ENCODE results near the gene MSI2.

Gene MSI2

DNA sequence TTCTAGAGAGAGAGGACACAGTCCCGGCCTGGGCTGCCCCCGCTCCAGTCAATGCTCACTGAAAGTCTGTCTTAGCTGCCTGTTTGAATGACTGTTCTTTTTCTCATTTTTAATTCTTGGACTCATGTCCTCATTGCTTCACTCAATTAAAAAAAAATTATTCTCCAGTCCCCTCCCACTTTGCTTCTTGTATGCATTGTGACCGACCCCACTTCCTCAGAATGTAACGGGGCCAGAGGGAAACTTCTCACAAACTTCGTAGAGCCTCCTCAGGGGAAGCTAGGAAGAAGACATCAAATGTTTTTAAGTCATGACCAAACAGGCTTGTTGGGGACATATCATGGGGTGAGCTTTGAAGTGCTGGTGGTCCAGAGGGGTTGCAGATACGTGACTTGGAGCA lies 375.5 kb downstream of the MSI2 start:
- DNase-seq = no peak

DNA sequence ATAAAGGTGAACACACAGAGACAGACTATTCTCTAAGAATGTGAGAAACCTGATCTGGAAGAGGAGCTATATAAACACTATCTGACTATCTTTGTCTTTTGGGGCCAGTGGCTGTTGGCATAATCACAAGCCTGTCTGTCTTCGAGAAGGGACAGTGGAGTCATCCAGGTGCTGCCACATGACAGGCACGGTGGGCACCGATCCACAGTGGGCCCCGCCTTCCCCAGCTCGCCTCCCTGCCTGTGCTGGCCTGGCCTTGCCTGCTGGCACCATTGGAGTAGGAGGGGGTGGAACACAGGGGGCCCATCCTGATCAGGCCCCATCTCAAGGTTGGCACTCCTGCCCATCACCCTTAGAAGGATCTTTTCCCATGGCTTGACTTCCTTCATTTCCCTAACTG lies 376.0 kb downstream of the MSI2 start:
- no peak for DNase-seq

DNA sequence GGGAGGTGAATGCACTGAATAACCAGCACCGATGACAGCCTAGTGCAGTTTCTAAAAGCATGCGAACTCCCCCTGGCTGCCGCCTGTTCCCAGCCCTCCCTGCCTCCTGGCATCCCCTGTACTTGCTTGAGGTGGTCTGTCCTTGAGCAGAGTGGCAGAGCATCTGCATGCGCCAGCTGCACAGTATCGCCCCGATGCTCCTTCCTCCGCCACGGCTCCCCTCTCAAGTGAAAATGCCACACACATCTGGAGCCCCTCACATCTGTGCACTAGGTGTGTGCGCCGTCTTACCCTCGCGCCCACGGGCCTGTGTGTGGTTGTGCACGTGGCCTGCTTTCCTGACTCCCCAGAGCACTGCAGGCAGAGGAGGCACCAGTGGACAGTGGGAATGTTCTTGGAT lies 376.9 kb downstream of the MSI2 start:
- no peak for DNase-seq

DNA sequence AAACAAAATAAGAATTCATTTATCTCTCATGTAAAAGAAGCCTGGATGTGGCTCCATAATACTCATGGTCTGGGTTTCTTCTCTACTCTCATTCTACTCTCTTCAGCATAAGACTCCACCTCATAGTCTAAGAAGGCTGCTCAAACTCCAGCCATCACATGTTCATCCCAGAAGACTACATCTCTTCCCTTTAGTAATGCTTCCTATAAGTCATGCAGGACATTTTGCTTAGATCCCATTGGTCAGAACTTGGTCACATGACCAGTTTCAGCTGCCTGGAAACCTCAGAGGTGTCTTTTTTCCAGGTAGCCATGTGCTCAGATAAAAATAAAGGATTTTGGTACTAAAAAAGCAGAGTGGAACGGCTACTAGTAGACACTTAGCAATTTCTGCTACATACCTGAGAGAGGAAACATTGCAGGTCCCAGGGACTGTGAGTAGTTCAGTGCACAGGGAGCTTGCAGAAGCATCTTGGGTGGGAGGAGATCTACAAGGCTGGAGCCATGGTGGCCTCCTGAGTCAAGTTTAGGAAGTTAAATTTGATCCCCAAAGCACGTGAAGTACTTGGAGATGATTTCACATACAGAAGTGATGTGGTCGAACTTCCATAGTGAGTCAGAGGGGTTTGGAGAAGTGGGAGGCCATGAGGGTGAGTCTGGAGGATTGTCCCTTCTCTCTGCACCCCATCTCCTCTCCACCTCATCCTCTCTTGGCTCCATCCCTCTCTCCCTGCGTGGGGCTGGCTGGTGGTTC lies 378.6 kb downstream of the MSI2 start:
- DNase-seq = no peak

DNA sequence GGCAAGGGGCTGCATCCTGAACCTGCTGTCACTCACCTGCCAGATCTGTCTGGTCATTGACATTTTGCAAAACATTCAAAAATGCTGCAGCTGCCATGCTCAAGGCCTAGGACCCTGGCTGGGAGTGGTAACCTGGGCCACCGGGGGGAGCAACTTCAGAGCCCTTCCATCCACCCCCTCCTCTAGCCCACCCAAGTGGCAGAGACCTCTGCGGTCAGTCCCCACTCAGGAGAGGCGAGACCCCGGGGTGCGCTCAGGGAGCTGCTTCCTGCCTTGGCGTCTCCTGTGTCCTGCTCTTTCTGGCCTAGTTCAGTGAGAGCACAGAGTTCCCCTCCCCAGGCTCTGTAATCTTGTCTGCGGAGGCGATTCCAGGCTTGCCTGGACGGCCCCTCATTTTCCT lies 380.0 kb downstream of the MSI2 start:
- DNase-seq = no peak

DNA sequence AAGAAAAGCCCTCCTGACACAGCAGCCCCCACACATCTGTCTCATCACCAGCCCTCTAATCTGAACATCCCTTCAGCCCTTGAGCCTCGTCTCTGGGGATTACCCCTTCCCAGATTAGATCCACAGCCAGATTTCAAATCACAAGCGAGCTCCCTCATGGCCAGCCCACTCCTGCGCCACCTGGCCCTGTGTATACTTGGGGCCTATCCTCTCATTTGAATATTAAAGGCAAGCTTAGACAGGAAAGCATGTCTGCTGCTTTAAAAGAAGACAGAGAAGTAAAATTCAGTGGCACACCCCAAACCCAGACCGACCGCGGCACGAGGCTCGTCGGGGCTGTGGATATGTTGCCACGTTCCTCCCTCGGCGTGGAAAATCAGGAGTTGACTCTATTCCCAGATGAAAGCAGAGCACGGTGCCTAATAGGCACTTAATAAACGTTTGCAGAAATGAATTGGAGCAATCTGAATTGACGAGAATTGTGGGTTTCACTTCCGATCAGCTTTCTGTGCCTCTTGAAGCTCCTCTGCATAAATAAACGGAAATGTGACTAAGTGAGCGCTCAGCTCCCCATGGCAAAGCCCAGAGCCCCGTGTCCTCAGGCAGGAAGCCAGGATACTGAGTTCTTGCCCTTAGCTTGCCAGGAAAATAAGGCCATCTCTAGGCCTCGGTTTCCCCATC lies 380.8 kb downstream of the MSI2 start:
- DNase-seq = no peak

DNA sequence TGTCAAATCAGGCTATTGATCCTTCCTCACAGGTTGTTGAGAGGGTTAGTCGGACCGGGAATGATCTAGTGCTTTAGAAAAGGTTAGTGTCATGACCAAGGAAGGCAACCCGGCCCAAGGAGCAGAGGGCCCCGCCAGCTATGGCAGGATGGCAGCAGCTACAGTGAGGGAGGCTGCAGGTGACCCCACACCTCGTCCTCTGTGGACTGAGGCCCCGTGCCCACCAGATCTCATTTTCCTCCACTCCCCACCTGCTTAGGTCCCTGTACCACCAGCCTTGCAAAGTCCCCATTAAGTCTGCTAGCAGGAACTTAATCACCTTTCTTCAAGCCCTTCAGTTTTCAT lies 381.3 kb downstream of the MSI2 start:
- DNase-seq = no peak

DNA sequence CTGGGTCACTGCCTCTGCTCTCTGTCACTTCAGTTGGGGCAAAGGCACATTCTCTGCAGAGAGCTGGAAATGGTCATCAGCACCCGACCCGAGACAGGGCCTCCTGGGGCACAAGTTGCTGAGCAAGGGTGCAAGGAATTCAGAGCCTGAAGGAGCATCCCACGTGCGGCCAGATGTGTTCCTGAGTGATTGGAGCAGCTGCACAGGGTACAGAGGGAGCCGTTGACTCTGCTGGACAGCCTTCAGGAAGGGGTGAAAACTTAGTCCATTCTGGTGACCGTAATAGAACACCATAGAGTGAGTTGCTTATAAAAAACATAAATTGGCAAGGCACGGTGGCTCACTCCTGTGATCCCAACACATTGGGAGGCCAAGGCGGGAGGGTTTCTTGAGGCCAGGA lies 382.0 kb downstream of the MSI2 start:
- DNase-seq = no peak

DNA sequence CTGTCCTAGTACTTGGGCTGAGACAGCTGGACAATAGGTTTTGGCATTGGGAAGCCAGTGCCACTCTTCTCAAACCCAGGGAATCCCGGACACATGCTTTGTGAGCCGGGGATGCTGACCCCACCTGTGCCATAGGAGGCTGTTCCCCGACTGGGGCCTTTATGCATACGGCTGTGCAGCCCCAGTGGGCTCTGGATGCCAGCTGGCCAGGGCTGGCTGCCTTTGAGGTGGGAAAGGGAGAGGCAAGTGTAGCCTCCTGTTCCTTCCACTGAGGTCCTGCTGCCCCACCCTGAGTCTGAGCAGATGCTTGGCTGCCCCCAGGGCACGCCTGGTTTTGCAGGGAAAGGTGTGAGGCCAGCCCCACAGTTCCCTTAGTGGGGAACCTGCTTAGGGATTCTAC lies 383.1 kb downstream of the MSI2 start:
- no peak for DNase-seq

DNA sequence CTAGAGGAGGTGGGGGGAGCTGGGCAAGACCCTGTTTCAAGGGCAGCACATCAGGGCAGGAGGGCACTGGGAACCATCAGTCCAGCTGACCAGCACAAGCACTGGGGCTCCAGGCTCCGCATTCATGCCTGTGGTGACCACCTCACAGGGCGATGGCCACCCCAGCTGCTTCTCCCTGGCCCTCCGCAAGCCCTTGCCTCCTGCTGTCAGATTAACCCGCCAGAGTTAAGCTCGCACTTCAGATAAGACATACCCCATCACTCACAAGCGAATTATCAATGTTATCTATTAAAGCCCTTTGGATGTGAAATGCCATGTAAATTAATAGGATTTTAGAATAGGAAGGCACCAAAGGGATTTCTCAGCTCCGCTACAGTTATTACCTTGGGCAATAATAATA lies 383.8 kb downstream of the MSI2 start:
- DNase-seq = no peak

DNA sequence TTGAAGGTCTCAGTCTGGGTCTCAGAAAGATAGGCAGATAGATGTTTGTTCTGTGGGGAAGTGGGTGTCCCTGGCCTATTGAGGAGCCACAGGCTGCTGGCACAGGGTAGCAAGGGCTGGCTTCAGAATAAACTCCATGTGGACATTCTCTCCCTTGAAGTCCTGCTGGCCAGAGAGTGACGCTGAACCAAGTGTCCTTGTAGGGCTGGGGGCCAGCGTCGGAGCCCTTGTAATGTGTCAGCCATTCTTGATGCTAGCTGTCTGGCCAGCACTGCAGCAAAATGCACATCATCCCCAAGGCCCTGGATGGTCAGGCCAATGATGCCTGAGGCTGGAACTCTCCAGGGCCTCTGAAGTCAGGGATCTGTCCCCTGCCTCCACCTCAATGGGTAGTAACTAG lies 385.4 kb downstream of the MSI2 start:
- no peak for DNase-seq

DNA sequence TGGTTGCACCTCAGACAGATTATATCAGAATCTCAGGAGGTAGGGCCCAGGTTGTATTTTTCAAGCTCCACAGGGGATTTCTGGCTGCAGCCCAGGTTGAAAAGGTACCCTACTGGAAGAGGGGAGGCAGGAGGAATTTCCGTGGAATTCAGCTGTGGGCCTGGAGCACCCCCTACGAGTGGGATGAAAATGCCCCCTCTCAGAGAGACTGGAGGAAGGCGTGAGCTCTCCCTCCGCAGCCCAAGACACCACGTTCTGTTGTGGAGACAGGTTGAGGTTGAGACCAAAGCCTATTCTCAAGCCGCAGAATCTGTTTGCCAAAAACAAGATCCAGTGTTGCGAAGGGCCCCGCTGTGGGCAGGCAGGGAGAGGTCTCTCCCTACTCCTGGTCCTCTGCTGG lies 386.7 kb downstream of the MSI2 start:
- DNase-seq = no peak

DNA sequence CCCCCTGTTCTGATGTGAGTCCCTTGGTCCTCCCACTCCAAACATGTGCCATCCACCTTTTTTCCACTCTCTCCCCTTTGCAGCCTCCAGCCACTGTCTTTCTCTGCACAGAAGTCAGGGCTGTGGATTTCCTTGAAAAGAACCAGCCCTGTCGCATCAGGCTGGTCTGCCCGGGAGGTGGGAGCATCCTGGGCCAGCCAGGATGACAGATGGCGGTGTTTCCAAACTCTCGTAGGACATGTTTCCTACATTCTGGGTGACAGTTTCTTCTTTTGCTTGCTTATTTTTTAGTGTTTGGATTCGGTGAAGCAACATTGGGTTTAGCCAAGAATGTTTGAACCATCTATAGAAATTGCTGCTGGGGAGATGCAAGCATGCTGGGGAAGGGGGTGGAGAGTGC lies 388.0 kb downstream of the MSI2 start:
- DNase-seq = no peak

DNA sequence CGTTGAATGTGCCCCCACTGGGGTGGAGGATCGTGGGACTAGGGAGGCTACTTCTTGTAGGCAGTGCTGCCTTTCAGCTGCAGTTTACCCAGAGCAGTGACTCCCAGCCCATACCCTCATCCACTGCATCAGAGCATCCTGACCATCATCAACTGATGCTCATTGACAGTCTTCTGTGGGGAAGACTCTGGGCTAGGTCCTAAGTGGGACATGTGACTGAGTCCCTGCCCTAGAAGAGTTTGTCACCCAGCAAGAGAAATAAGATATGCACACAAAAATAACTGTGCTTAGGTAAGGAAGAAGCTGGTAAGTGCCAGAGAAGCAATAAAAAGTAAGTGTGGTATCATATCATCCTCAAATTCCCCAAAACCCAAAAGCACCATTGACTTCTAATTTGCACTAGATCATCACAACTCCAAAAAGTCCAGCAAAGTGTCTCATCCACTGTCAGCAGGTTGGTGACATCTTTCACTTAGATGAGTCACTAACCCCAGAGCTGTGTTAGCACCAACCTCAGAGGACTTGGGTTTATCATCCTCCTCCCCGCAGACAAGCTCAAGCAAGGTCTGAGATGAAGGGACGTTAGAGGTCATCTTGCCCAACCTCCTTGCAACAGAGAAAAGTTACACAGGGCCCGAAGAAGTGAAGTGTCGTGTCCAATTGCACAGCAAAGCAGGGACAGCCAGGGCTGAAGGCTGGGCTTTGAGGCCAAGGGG lies 389.8 kb downstream of the MSI2 start:
- no peak for DNase-seq

DNA sequence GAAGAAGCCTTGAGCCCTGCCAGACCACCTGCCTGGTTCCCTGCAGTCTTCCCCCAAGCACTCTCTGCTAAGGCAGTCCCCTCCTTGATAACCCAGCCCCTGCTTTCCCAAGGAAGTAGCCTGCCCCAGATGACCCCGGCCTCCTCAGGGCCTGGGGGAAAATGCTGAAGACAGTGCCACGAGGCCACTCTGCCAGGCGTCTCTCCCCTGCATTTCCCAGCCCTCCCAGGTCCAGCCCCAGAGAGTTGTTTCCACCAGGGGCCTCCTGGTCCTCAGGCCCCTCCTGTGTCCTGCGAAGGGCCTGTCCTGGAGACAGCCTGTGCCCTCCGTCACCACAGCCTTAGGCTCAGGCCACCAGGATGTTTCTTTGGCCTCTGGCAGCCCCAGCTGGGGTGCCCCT lies 392.4 kb downstream of the MSI2 start:
- DNase-seq = no peak

DNA sequence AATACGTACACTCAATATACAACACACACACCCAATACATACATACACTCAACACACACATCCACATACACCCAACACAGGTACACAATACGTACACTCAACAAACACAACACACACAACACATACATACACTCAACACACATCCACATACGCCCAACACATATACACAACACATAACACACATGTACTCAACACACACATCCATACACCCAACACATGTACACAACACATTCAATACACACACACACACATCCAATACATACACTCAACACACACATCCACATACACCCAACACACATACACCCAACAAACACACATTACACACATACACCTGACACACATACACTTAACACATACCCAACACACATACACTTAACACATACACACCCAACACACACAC lies 392.9 kb downstream of the MSI2 start:
- no peak for DNase-seq

DNA sequence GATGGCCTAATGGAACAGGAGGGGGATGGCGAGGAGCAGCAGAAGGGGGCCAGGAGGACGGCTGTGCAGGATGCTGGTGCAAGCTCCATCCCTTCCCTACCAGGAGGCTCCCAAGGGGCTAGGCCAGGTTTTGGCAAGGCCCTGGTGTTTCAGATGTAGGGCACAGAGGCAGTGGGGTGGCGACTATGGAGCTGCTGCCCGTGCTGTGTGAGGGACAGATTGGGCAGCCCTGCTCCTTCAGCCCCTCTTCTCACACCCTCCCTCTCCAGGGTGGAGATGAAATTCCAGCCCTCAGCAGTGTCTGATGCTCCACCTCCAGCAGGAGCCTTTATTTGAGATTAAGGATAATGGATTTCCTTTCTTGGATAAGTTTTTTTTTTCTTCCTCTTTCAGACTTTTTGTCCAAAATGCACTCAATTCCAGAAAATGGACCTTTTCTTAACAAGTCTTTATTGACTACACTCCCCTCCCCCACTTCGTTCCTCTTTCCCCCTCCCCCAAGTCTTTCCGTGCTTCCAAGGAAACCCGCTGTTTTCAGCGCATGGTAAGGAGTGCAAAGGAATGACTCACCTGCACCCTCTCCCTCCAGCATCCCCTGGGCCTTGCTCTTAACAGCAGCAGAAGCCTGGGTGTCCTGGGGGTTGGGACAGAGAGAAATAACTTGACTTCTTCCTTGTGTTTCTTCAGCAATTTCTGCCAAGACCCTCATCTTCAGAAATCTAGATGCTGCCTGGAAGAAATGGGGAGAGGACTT lies 393.6 kb downstream of the MSI2 start:
- DNase-seq = no peak

DNA sequence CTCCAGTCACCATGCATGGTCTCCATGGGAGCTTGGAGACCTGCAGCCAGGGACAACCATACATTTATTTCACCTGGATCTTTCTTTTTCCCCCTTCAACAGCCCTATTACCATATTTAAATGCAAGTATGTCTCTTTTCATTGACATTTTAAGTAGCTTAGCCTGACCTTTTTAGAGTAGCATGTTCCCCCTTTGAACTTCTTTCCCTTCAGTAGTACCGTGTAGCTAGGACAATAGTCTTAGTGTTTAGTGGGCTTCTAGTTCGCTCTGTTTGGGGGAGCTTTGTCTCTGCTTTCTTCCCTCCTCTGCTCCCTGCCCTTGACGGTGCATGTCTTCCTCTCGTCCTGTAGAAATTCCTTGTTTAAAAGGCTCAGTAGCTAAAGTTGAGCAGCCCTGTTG lies 394.2 kb downstream of the MSI2 start:
- no peak for DNase-seq

DNA sequence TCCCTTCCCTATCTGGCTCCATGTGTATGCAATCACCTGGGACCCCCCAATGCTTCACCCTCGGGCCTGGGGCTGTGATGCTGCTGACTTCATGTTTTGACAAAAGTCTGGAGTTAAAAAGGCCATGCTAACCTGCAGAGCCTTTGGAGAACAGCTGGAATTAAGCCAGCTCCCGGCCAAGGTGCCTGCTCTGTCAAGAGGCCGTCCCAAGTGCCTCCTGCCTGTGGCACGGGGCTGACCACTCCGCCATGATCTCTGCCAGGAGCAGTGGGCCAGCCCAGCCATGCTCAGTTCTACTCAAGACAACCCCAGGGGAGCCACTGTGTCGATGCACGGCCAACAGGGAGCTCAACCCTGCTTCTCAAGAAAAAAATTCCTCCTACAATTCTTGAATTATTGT lies 395.1 kb downstream of the MSI2 start:
- no peak for DNase-seq

DNA sequence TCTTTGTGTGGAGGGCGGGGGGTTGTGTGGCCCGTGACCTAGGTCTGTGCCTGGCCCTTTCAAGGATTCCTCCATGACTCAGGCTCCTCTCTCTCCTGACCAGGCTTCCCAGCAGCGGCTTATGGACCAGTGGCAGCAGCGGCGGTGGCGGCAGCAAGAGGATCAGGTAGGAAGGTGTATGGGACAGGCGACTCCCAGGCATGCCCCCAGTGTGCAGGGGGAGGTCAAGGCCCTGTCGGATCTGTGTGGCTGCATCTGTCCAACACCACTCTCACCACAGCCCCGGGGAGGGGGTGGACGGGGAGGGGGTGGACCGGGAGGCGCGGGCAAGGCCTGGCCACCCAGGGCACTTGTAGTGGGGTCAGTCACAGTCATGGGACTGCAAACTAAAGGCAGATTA lies 395.7 kb downstream of the MSI2 start:
- no peak for DNase-seq

DNA sequence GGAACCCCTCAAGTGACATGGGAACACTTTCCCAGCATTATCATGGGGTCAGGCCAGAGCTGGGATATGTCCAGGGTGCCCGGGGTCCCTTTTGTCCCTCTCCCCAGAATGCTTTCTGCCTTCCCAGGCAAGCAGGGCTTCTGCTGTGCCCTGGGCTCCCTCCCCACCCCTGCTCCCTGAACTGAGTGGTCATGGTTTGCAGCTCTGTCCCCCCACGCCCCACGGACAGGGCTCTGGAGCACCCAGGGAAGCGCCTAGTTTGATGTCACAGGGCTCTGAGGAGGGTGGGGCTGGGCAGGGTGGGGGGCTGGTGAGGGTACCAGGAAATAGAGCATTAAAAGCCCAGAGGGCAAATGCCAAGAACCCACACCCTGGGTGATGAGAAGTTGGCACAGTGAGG lies 396.5 kb downstream of the MSI2 start:
- DNase-seq = no peak

DNA sequence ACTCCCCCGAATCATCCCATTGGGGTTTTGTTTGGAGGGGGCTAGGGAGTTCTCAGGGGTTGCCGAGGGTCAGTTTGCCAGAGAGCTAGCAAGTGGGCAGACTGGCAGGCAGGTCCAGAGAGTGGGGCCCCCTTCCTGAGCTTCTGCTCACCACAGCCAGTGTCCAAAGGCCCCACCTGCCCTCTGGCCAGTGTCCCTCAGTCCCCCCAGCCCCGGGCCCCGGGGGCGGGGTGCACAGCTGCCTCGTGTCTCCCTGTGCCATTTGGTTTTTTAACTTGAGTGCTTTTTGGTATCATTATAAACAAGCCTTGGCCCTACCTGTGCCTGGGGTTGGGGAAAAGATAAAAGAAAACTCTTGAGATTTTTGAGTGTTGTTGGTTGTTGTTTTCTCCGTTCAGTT lies 397.0 kb downstream of the MSI2 start:
- DNase-seq = no peak

DNA sequence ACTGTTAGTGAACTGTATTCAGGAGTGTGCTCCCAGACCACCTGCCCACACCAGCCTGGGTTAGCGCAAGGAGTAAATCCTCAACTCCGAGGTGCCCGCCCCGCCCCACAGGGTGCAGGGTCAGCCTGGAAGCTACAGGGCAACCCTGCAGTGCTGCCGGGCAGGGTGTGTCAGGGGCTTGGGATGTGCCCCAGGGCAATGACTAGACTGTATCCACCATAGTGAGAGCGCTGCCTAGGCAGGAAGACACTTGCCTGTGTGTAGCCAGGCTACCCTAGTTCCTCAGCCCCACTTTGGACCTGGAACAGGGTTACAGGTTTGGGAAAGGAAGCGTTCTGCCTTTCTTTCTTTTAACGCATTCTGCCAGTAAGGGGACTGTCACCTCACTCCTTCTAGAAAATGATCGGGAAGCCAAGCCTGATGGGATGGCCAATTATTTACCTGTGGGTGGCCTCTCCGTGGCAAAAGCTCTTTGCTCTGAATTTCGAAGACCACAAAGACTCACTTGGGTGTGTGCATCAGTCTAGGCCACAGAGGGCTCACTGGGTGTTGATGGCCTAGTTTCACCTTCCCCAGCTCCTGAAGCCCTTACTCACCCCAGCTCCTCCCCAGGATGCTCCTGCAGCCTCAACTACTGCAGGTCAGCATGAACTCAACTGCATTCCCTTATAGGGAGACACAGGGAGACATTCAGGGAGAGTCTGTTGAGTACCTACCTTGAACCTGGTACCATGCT lies 397.9 kb downstream of the MSI2 start:
- no peak for DNase-seq

Measured in activated CD4-positive, alpha-beta T cell treated with anti-CD3 and anti-CD28 coated beads for 4 hours (primary cell).